OCI-LY1 (cell line): ENCODE results near the gene TMEM98.

Source experiments
- EZH2 ChIP-seq: fragments of 200-600 bp; sonication (generic), shearing (Covaris generic); IDR thresholded peaks from 2 replicates; pipeline ENCODE4 v1.8.0; 2017; ENCODE audit warnings: borderline replicate concordance, mixed run types, mild to moderate bottlenecking, antibody characterized with exemption, low read length, moderate library complexity, mixed read lengths
- TF ChIP-seq, protein P1 (sequence below): fragments of 200-600 bp; sonication (generic), shearing (Covaris generic); IDR thresholded peaks from 2 replicates; pipeline ENCODE4 v1.5.1; 2017; ENCODE audit warnings: mild to moderate bottlenecking, antibody characterized with exemption, low read length, moderate library complexity, mixed read lengths

DNA sequence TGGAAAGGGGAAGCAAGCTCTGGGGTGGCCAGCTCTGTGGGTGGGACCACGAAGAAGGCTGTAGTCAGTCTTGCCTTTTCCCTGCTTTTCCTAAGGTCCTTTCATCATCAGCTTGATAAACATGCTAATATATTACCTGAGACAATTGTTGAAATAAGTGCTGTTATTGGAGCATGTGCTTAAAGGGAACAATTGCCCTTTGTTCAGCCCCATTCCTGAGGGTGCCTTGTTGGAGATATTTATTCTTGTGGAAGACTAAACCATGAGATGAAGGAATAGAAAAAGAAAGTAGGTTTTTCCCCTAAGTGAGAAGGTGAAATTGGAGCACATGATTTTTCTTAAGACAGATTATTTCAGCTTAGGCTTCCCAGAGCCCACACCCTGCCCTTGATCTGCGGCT is 7.8 kb downstream of the TMEM98 start:
- TF ChIP-seq, protein P1, sequence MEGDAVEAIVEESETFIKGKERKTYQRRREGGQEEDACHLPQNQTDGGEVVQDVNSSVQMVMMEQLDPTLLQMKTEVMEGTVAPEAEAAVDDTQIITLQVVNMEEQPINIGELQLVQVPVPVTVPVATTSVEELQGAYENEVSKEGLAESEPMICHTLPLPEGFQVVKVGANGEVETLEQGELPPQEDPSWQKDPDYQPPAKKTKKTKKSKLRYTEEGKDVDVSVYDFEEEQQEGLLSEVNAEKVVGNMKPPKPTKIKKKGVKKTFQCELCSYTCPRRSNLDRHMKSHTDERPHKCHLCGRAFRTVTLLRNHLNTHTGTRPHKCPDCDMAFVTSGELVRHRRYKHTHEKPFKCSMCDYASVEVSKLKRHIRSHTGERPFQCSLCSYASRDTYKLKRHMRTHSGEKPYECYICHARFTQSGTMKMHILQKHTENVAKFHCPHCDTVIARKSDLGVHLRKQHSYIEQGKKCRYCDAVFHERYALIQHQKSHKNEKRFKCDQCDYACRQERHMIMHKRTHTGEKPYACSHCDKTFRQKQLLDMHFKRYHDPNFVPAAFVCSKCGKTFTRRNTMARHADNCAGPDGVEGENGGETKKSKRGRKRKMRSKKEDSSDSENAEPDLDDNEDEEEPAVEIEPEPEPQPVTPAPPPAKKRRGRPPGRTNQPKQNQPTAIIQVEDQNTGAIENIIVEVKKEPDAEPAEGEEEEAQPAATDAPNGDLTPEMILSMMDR: no peak
- no peak for TF ChIP-seq EZH2
